GM23338 (cell line): ENCODE results near the gene TARS3. TPM values are rescaled to one million over a fixed set of nuclear protein-coding genes. Genes with fewer than 3 reads are reported as not detected.

Source experiments
- ATAC-seq: fragments of 200-7000 bp; cut with Tn5 transposase; 3 replicates; pipeline ENCODE4 v1.9.1; 2020
- DNase-seq: peaks from one replicate; pipeline ENCODE4 v3.0.0-alpha.2; 2015; ENCODE audit warnings: low spot score
- H2AFZ ChIP-seq: fragments of 200-600 bp; sonication (generic); 2 replicates; pipeline ENCODE4 v1.8.0; 2016; ENCODE audit warnings: antibody characterized with exemption, mild to moderate bottlenecking, moderate library complexity
- H3F3A ChIP-seq: fragments of 200-600 bp; sonication (generic); replicated peaks from 2 replicates; pipeline ENCODE4 v1.8.0; 2017; ENCODE audit warnings: antibody characterized with exemption, mixed run types, low read depth
- H3K27ac ChIP-seq: fragments of 200-600 bp; sonication (generic); 2 replicates; pipeline ENCODE4 v1.6.1; 2016; ENCODE audit warnings: low read depth
- H3K27me3 ChIP-seq: fragments of 200-600 bp; sonication (generic); 2 replicates; pipeline ENCODE4 v1.8.0; 2016; ENCODE audit warnings: mild to moderate bottlenecking, mixed run types, moderate library complexity; ENCODE audit not compliant: insufficient read depth
- H3K36me3 ChIP-seq: fragments of 200-600 bp; sonication (generic); 2 replicates; pipeline ENCODE4 v1.8.0; 2016; ENCODE audit warnings: mild to moderate bottlenecking; ENCODE audit not compliant: insufficient read depth
- H3K4me1 ChIP-seq: fragments of 200-600 bp; sonication (generic); 2 replicates; pipeline ENCODE4 v1.8.0; 2016; ENCODE audit warnings: mild to moderate bottlenecking, moderate library complexity; ENCODE audit not compliant: insufficient read depth
- H3K4me2 ChIP-seq: fragments of 200-600 bp; sonication (generic); 2 replicates; pipeline ENCODE4 v1.7.1; 2017; ENCODE audit warnings: mixed run types
- H3K4me3 ChIP-seq: fragments of 200-600 bp; sonication (generic); 2 replicates; pipeline ENCODE4 v1.6.1; 2016; ENCODE audit warnings: mixed run types
- H3K79me2 ChIP-seq: fragments of 200-600 bp; sonication (generic); replicated peaks from 2 replicates; pipeline ENCODE4 v1.8.0; 2017; ENCODE audit warnings: mild to moderate bottlenecking; ENCODE audit not compliant: insufficient read depth
- H3K9me2 ChIP-seq: fragments of 200-600 bp; sonication (generic); 2 replicates; pipeline ENCODE4 v1.8.0; 2017; ENCODE audit not compliant: insufficient read depth
- H4K20me1 ChIP-seq: fragments of 200-600 bp; sonication (generic); replicated peaks from 2 replicates; pipeline ENCODE4 v1.8.0; 2017; ENCODE audit warnings: mild to moderate bottlenecking; ENCODE audit not compliant: insufficient read depth
- H3K27ac Mint-ChIP-seq: 2 replicates; pipeline ENCODE4 v1.8.0; 2020; ENCODE audit warnings: inconsistent platforms, mild to moderate bottlenecking, moderate library complexity, mixed read lengths
- H3K27me3 Mint-ChIP-seq: 3 replicates; pipeline ENCODE4 v1.8.0; 2022; ENCODE audit warnings: low read depth, mild to moderate bottlenecking, moderate library complexity, mixed read lengths, inconsistent platforms; ENCODE audit not compliant: insufficient read depth, poor library complexity
- H3K36me3 Mint-ChIP-seq: 3 replicates; pipeline ENCODE4 v1.8.0; 2021; ENCODE audit warnings: low read depth, mild to moderate bottlenecking, inconsistent platforms, moderate library complexity, mixed read lengths
- H3K4me1 Mint-ChIP-seq: 3 replicates; pipeline ENCODE4 v1.8.0; 2020; ENCODE audit warnings: mild to moderate bottlenecking, inconsistent platforms, mixed read lengths
- H3K4me3 Mint-ChIP-seq: 3 replicates; pipeline ENCODE4 v1.8.0; 2021; ENCODE audit warnings: moderate library complexity, mild to moderate bottlenecking, inconsistent platforms, mixed read lengths
- H3K9me3 Mint-ChIP-seq: 3 replicates; pipeline ENCODE4 v1.8.0; 2020; ENCODE audit warnings: moderate library complexity, mild to moderate bottlenecking, inconsistent platforms, mixed read lengths
- CREB1 ChIP-seq: fragments of 250-450 bp; sonication (Bioruptor Pico); IDR thresholded peaks from 2 replicates; pipeline ENCODE4 v1.5.0; 2020; ENCODE audit warnings: low read depth, mild to moderate bottlenecking, moderate library complexity
- EZH2 ChIP-seq: fragments of 200-600 bp; sonication (generic); IDR thresholded peaks from one replicate; pipeline ENCODE4 v1.8.0; 2017; ENCODE audit warnings: antibody characterized with exemption, mild to moderate bottlenecking, low read depth; ENCODE audit not compliant: unreplicated experiment
- EZH2phosphoT487 ChIP-seq: fragments of 200-600 bp; sonication (generic); IDR thresholded peaks from one replicate; pipeline ENCODE4 v1.8.1; 2018; ENCODE audit warnings: antibody characterized with exemption; ENCODE audit not compliant: unreplicated experiment
- JUNB ChIP-seq: IDR thresholded peaks from one replicate; pipeline ENCODE4 v1.6.1; 2016; ENCODE audit warnings: antibody characterized with exemption; ENCODE audit not compliant: unreplicated experiment
- NANOG ChIP-seq: IDR thresholded peaks from 2 replicates; pipeline ENCODE4 v1.6.1; 2016; ENCODE audit warnings: antibody characterized with exemption, borderline replicate concordance
- POLR2AphosphoS5 ChIP-seq: IDR thresholded peaks from 2 replicates; pipeline ENCODE4 v1.6.1; 2016; ENCODE audit warnings: antibody characterized with exemption, low read depth
- STAT1 ChIP-seq: IDR thresholded peaks from one replicate; pipeline ENCODE4 v1.6.1; 2016; ENCODE audit warnings: antibody characterized with exemption; ENCODE audit not compliant: unreplicated experiment
- ZNF331 ChIP-seq: fragments of 250-450 bp; sonication (Bioruptor Pico); IDR thresholded peaks from 2 replicates; pipeline ENCODE4 v1.5.0; 2020; ENCODE audit warnings: low read depth, mild to moderate bottlenecking, moderate library complexity
- polyA plus RNA-seq: library from polyadenylated mRNA; unstranded; fragments of >200 nt; fragmentation: Nextera tagmentation; extraction: Ambion mirVana; gene quantifications from 2 replicates; pipeline ENCODE4 v1.2.1, GENCODE V29; 2016
- total RNA-seq: library from RNA; depleted of rRNA; stranded (reverse); fragments of >200 nt; shearing (Covaris generic); gene quantifications from 2 replicates; pipeline ENCODE4 v1.2.3, GENCODE V29; 2014
- TF ChIP-seq, protein P1 (sequence below): IDR thresholded peaks from 2 replicates; pipeline ENCODE4 v1.6.1; 2016; ENCODE audit warnings: antibody characterized with exemption
- TF ChIP-seq, protein P2 (sequence below), 2 experiments: fragments of 200-600 bp in 1 of 2; sonication (generic) in 1 of 2; conservative IDR thresholded peaks; 2 replicates each; pipeline versions ENCODE4 v1.5.1 to v1.6.1; 2016 to 2017; ENCODE audit warnings: antibody characterized with exemption in 2 of 2, low read depth in 2 of 2, mild to moderate bottlenecking in 2 of 2, moderate library complexity in 1 of 2
- TF ChIP-seq, protein P3 (sequence below): fragments of 250-450 bp; sonication (Bioruptor Pico); IDR thresholded peaks from 2 replicates; pipeline ENCODE4 v1.5.0; 2020; ENCODE audit warnings: mild to moderate bottlenecking, moderate library complexity

Gene TARS3
- total and polyA plus RNA-seq, 2 experiments from 2014 or later, result 13.0 to 15.4 TPM

DNA sequence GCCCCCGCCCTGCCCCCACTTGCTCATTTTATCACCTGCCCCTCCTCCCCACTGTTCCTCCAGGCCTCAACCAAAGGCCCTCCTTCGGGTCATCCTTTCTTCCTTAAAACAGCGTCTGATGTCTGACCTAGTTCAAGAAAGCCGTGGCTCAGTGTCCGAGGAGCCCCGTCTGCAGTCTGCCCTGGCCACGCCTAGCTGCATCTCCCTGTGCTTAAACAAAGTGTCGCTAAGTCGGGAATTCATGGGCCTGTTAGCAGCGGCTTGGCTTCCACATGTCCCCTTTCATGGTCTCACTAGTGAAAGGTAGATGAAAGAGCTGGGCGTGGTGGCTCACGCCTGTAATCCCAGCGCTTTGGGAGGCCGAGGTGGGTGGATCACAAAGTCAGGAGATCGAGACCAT is 113.3 kb downstream of the TARS3 start:
- no peaks in the 10 kb centered on the region for H4K20me1 ChIP-seq
- H3K9me3 Mint-ChIP-seq, result no peaks in the 10 kb centered on the region; the same call in 2 of the 3 replicates
- no peaks in the 10 kb centered on the region for H3K36me3 Mint-ChIP-seq
- TF ChIP-seq STAT1 (no peak), EZH2 (no peak), EZH2phosphoT487 (no peak), JUNB (no peak), CREB1 (no peak), POLR2AphosphoS5 (no peak), ZNF331 (no peak), NANOG (no peak)
- TF ChIP-seq, protein P1, sequence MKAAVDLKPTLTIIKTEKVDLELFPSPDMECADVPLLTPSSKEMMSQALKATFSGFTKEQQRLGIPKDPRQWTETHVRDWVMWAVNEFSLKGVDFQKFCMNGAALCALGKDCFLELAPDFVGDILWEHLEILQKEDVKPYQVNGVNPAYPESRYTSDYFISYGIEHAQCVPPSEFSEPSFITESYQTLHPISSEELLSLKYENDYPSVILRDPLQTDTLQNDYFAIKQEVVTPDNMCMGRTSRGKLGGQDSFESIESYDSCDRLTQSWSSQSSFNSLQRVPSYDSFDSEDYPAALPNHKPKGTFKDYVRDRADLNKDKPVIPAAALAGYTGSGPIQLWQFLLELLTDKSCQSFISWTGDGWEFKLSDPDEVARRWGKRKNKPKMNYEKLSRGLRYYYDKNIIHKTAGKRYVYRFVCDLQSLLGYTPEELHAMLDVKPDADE, result no peak
- TF ChIP-seq, protein P2, sequence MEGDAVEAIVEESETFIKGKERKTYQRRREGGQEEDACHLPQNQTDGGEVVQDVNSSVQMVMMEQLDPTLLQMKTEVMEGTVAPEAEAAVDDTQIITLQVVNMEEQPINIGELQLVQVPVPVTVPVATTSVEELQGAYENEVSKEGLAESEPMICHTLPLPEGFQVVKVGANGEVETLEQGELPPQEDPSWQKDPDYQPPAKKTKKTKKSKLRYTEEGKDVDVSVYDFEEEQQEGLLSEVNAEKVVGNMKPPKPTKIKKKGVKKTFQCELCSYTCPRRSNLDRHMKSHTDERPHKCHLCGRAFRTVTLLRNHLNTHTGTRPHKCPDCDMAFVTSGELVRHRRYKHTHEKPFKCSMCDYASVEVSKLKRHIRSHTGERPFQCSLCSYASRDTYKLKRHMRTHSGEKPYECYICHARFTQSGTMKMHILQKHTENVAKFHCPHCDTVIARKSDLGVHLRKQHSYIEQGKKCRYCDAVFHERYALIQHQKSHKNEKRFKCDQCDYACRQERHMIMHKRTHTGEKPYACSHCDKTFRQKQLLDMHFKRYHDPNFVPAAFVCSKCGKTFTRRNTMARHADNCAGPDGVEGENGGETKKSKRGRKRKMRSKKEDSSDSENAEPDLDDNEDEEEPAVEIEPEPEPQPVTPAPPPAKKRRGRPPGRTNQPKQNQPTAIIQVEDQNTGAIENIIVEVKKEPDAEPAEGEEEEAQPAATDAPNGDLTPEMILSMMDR (conservative IDR thresholded peaks at IDR 0.05; ENCODE audit: low read depth in 2 of 2), result no peak
- TF ChIP-seq, protein P3, sequence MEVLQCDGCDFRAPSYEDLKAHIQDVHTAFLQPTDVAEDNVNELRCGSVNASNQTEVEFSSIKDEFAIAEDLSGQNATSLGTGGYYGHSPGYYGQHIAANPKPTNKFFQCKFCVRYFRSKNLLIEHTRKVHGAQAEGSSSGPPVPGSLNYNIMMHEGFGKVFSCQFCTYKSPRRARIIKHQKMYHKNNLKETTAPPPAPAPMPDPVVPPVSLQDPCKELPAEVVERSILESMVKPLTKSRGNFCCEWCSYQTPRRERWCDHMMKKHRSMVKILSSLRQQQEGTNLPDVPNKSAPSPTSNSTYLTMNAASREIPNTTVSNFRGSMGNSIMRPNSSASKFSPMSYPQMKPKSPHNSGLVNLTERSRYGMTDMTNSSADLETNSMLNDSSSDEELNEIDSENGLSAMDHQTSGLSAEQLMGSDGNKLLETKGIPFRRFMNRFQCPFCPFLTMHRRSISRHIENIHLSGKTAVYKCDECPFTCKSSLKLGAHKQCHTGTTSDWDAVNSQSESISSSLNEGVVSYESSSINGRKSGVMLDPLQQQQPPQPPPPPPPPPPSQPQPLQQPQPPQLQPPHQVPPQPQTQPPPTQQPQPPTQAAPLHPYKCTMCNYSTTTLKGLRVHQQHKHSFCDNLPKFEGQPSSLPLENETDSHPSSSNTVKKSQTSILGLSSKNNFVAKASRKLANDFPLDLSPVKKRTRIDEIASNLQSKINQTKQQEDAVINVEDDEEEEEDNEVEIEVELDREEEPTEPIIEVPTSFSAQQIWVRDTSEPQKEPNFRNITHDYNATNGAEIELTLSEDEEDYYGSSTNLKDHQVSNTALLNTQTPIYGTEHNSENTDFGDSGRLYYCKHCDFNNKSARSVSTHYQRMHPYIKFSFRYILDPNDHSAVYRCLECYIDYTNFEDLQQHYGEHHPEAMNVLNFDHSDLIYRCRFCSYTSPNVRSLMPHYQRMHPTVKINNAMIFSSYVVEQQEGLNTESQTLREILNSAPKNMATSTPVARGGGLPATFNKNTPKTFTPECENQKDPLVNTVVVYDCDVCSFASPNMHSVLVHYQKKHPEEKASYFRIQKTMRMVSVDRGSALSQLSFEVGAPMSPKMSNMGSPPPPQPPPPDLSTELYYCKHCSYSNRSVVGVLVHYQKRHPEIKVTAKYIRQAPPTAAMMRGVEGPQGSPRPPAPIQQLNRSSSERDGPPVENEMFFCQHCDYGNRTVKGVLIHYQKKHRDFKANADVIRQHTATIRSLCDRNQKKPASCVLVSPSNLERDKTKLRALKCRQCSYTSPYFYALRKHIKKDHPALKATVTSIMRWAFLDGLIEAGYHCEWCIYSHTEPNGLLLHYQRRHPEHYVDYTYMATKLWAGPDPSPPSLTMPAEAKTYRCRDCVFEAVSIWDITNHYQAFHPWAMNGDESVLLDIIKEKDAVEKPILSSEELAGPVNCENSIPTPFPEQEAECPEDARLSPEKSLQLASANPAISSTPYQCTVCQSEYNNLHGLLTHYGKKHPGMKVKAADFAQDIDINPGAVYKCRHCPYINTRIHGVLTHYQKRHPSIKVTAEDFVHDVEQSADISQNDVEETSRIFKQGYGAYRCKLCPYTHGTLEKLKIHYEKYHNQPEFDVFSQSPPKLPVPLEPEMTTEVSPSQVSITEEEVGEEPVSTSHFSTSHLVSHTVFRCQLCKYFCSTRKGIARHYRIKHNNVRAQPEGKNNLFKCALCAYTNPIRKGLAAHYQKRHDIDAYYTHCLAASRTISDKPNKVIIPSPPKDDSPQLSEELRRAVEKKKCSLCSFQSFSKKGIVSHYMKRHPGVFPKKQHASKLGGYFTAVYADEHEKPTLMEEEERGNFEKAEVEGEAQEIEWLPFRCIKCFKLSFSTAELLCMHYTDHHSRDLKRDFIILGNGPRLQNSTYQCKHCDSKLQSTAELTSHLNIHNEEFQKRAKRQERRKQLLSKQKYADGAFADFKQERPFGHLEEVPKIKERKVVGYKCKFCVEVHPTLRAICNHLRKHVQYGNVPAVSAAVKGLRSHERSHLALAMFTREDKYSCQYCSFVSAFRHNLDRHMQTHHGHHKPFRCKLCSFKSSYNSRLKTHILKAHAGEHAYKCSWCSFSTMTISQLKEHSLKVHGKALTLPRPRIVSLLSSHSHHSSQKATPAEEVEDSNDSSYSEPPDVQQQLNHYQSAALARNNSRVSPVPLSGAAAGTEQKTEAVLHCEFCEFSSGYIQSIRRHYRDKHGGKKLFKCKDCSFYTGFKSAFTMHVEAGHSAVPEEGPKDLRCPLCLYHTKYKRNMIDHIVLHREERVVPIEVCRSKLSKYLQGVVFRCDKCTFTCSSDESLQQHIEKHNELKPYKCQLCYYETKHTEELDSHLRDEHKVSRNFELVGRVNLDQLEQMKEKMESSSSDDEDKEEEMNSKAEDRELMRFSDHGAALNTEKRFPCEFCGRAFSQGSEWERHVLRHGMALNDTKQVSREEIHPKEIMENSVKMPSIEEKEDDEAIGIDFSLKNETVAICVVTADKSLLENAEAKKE (CRISPR knock-in tag), result no peak
- no peaks in the 10 kb centered on the region for H3K36me3 ChIP-seq
- H3K4me1 ChIP-seq, result no peaks in the 10 kb centered on the region
- H3K27ac ChIP-seq, result no peak overlapping the region
- H3K27ac Mint-ChIP-seq, result no peak overlapping the region
- ATAC-seq, result no peak
- no peak for DNase-seq
- H3K79me2 ChIP-seq, result no peaks in the 10 kb centered on the region
- H3K27me3 ChIP-seq, result no peaks in the 10 kb centered on the region
- no peak overlapping the region for H3K4me3 ChIP-seq
- peaks cover 9% of the 10 kb centered on the region for H3K4me1 Mint-ChIP-seq
- H3K4me2 ChIP-seq, result no peak overlapping the region
- no peaks in the 10 kb centered on the region for H3K9me2 ChIP-seq
- no peak overlapping the region for H3K4me3 Mint-ChIP-seq
- peaks cover 17% of the 10 kb centered on the region for H3K27me3 Mint-ChIP-seq
- H2AFZ ChIP-seq, result no peak overlapping the region
- no peaks in the 10 kb centered on the region for H3F3A ChIP-seq
